Measurements from ENCODE around the gene LINGO1. TPM values are rescaled to one million over a fixed set of nuclear protein-coding genes. Genes with fewer than 3 reads are reported as not detected.

Gene LINGO1
- total RNA-seq, 1 donor from 2014 or later: 4.5 TPM

DNA sequence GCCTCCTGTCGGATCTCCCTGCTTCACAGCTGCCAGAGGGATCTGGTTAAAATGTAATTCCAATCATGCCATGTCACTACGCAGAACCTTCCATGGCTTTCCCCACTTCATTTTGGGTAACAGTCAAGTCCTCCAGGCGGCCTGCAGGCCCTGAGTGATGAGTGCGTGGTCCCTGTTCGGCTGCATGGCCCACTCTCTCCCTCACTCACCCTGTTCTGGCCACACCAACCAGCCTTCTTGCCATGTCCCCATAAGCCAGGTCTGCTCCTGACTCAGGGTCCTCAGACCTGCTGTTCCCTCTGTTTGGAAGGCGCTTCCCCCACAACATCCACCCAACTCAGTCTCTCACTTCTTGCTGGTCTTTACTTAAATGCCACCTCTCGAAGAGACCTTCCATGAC lies 41.6 kb upstream of the LINGO1 start:
- Histone ChIP-seq H3K27me3 (ENCODE audit: insufficient read depth, low read length) (peaks cover 19% of the 10 kb centered on the region), H3K4me1 (ENCODE audit: insufficient read depth, low read length) (no peaks in the 10 kb centered on the region), H2AFZ (ENCODE audit: low read depth, low read length) (no peak overlapping the region), H3K4me3 (ENCODE audit: insufficient read depth, low read depth, low read length) (no peak overlapping the region), H4K20me1 (ENCODE audit: insufficient read depth, low read length) (no peaks in the 10 kb centered on the region), H3K9me3 (ENCODE audit: insufficient read depth, low read depth, low read length) (no peaks in the 10 kb centered on the region), H3K4me2 (ENCODE audit: low read length) (no peak overlapping the region), H3K27ac (ENCODE audit: low read depth, low read length) (no peak overlapping the region), H3K9ac (ENCODE audit: low read length) (no peak overlapping the region), H3K79me2 (ENCODE audit: insufficient read depth, low read length) (no peaks in the 10 kb centered on the region), H3K36me3 (ENCODE audit: insufficient read depth, low read length) (no peaks in the 10 kb centered on the region)
- H3K4me3 Mint-ChIP-seq (ENCODE audit: unreplicated experiment): no peak overlapping the region
- no peaks in the 10 kb centered on the region for H3K36me3 Mint-ChIP-seq (ENCODE audit: low read depth, unreplicated experiment)
- TF ChIP-seq, protein P1, sequence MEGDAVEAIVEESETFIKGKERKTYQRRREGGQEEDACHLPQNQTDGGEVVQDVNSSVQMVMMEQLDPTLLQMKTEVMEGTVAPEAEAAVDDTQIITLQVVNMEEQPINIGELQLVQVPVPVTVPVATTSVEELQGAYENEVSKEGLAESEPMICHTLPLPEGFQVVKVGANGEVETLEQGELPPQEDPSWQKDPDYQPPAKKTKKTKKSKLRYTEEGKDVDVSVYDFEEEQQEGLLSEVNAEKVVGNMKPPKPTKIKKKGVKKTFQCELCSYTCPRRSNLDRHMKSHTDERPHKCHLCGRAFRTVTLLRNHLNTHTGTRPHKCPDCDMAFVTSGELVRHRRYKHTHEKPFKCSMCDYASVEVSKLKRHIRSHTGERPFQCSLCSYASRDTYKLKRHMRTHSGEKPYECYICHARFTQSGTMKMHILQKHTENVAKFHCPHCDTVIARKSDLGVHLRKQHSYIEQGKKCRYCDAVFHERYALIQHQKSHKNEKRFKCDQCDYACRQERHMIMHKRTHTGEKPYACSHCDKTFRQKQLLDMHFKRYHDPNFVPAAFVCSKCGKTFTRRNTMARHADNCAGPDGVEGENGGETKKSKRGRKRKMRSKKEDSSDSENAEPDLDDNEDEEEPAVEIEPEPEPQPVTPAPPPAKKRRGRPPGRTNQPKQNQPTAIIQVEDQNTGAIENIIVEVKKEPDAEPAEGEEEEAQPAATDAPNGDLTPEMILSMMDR (IDR thresholded peaks at IDR 0.05; ENCODE audit: insufficient read depth, low read depth, low read length): no peak
- TF ChIP-seq EZH2 (IDR thresholded peaks at IDR 0.05; ENCODE audit: insufficient read depth, low read length): no peak
- FAIRE-seq (no peak), DNase-seq (ENCODE audit: low read depth) (no peak)
- H3K27ac Mint-ChIP-seq (ENCODE audit: unreplicated experiment): no peak overlapping the region
- H3K9me3 Mint-ChIP-seq (ENCODE audit: unreplicated experiment): no peaks in the 10 kb centered on the region
- no peaks in the 10 kb centered on the region for H3K4me1 Mint-ChIP-seq (ENCODE audit: low read depth, unreplicated experiment)
- peaks cover 32% of the 10 kb centered on the region for H3K27me3 Mint-ChIP-seq (ENCODE audit: low read depth, unreplicated experiment)

DNA sequence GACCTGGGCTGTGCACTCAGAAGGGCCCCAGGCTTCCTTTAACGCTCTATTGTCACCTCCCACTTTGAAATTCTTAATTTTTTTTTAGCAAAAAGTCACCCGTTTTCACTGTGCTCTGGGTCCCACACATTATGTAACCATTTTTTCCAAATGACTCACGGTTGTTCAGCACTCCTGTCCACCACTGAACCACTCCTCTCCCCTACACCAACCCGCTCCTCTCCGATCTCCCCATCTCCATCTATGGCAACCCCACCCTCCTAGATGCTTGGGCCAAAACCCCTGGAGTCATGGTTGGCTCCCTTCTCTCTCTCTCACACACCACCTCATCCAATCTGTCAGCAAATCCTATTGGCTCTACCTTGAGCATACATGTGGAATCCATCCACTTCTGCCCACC lies 41.2 kb upstream of the LINGO1 start:
- TF ChIP-seq, protein P1 (IDR thresholded peaks at IDR 0.05; ENCODE audit: insufficient read depth, low read depth, low read length): no peak
- no peak for TF ChIP-seq EZH2 (IDR thresholded peaks at IDR 0.05; ENCODE audit: insufficient read depth, low read length)
- H3K4me3 Mint-ChIP-seq (ENCODE audit: unreplicated experiment): no peak overlapping the region
- no peaks in the 10 kb centered on the region for H3K4me1 Mint-ChIP-seq (ENCODE audit: low read depth, unreplicated experiment)
- Histone ChIP-seq H3K27ac (ENCODE audit: low read depth, low read length) (no peak overlapping the region), H3K9ac (ENCODE audit: low read length) (no peak overlapping the region), H3K27me3 (ENCODE audit: insufficient read depth, low read length) (peaks cover 21% of the 10 kb centered on the region), H3K9me3 (ENCODE audit: insufficient read depth, low read depth, low read length) (no peaks in the 10 kb centered on the region), H3K4me1 (ENCODE audit: insufficient read depth, low read length) (no peaks in the 10 kb centered on the region), H4K20me1 (ENCODE audit: insufficient read depth, low read length) (no peaks in the 10 kb centered on the region), H3K36me3 (ENCODE audit: insufficient read depth, low read length) (no peaks in the 10 kb centered on the region), H3K4me2 (ENCODE audit: low read length) (no peak overlapping the region), H2AFZ (ENCODE audit: low read depth, low read length) (no peak overlapping the region), H3K79me2 (ENCODE audit: insufficient read depth, low read length) (no peaks in the 10 kb centered on the region), H3K4me3 (ENCODE audit: insufficient read depth, low read depth, low read length) (no peak overlapping the region)
- no peaks in the 10 kb centered on the region for H3K36me3 Mint-ChIP-seq (ENCODE audit: low read depth, unreplicated experiment)
- H3K27ac Mint-ChIP-seq (ENCODE audit: unreplicated experiment): no peak overlapping the region
- DNase-seq (ENCODE audit: low read depth): no peak
- H3K9me3 Mint-ChIP-seq (ENCODE audit: unreplicated experiment): no peaks in the 10 kb centered on the region
- no peak for FAIRE-seq
- H3K27me3 Mint-ChIP-seq (ENCODE audit: low read depth, unreplicated experiment): peaks cover 35% of the 10 kb centered on the region

DNA sequence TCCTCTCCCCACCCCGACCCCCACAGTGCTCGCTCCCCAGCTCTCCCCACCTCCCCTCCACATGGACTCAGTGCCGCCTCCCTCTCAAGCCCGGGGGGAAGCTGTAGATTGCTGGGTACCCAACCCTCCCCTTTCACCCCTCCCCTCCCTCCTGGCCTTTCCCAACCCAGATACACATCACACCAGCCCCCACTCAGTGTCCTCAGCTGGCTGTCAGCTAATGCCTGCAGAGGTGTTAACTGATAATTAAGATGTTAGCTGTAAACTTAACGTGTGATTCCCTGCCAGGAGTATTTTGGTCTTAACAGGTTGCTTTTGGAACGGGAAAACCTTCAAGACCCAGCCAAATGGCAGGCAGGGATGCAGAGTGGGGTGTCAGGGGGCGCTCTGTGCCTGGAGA lies 39.4 kb upstream of the LINGO1 start:
- Histone ChIP-seq H3K79me2 (ENCODE audit: insufficient read depth, low read length) (no peaks in the 10 kb centered on the region), H3K4me2 (ENCODE audit: low read length) (no peak overlapping the region), H3K4me3 (ENCODE audit: insufficient read depth, low read depth, low read length) (no peak overlapping the region), H3K4me1 (ENCODE audit: insufficient read depth, low read length) (no peaks in the 10 kb centered on the region), H3K9me3 (ENCODE audit: insufficient read depth, low read depth, low read length) (no peaks in the 10 kb centered on the region), H3K9ac (ENCODE audit: low read length) (no peak overlapping the region), H2AFZ (ENCODE audit: low read depth, low read length) (no peak overlapping the region), H3K27me3 (ENCODE audit: insufficient read depth, low read length) (peaks cover 28% of the 10 kb centered on the region), H4K20me1 (ENCODE audit: insufficient read depth, low read length) (no peaks in the 10 kb centered on the region), H3K36me3 (ENCODE audit: insufficient read depth, low read length) (no peaks in the 10 kb centered on the region), H3K27ac (ENCODE audit: low read depth, low read length) (no peak overlapping the region)
- no peaks in the 10 kb centered on the region for H3K4me1 Mint-ChIP-seq (ENCODE audit: low read depth, unreplicated experiment)
- H3K27ac Mint-ChIP-seq (ENCODE audit: unreplicated experiment): no peak overlapping the region
- TF ChIP-seq, protein P1 (IDR thresholded peaks at IDR 0.05; ENCODE audit: insufficient read depth, low read depth, low read length): no peak
- no peak for TF ChIP-seq EZH2 (IDR thresholded peaks at IDR 0.05; ENCODE audit: insufficient read depth, low read length)
- FAIRE-seq (no peak), DNase-seq (ENCODE audit: low read depth) (no peak)
- H3K9me3 Mint-ChIP-seq (ENCODE audit: unreplicated experiment): no peaks in the 10 kb centered on the region
- H3K4me3 Mint-ChIP-seq (ENCODE audit: unreplicated experiment): no peak overlapping the region
- peaks cover 38% of the 10 kb centered on the region for H3K27me3 Mint-ChIP-seq (ENCODE audit: low read depth, unreplicated experiment)
- H3K36me3 Mint-ChIP-seq (ENCODE audit: low read depth, unreplicated experiment): no peaks in the 10 kb centered on the region
